GM18520 (cell line): ENCODE measurements around the gene SIGLEC15.

Source experiments
- ATAC-seq: cut with Tn5 transposase; IDR thresholded peaks from one replicate; pipeline ENCODE4 v1.9.1; 2021; ENCODE audit not compliant: unreplicated experiment

The SIGLEC15 gene

DNA sequence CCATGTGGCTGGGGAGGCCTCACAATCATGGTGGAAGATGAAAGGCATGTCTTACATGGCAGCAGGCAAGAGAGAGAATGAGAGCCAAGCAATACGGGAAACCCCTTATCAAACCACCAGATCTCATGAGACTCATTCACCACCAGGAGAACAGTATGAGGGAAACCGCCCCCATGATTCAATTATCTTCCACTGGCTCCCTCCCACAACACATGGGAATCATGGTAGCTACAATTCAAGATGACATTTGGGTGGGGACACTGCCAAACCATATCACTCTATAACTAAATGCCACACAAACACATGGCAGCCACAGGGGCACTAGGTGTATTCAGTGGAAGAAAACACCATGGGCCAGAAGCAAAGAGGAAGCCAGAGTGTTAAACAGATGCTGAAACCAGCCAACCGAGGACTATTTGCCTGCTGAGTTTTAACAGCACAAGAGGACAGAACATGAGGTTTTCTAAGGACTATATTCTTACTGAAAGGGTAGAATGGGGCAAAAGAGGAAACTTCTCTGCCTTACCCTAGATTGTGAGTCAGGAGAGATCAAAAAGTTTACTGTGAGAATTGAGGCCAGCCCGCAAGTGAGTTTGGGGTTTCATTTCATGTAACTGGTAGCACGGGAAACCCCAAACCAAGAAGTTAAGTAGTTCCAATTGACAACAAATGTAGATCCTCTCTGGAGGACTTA is 49.2 kb downstream of the SIGLEC15 start:
- peak; percentile 88 for ATAC-seq

DNA sequence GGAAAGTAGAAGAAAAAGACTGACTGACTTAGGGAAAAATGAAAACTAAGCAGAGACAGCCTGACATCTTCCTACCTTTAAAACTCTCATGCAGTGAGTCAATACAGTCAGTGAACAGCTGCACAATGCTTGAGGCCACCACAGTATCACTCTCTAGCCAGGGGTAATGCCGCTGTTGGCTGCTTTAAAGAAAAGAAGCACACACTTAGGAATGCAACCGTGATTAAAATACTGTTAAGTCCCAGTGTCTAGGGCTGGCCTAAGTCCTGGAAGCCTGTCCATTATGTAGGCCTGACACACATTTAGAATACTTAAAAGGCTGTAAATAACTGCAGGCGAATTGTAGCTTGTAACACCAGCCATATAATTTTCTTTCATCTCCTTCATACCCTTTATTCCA is 50.7 kb downstream of the SIGLEC15 start:
- no peak for ATAC-seq

DNA sequence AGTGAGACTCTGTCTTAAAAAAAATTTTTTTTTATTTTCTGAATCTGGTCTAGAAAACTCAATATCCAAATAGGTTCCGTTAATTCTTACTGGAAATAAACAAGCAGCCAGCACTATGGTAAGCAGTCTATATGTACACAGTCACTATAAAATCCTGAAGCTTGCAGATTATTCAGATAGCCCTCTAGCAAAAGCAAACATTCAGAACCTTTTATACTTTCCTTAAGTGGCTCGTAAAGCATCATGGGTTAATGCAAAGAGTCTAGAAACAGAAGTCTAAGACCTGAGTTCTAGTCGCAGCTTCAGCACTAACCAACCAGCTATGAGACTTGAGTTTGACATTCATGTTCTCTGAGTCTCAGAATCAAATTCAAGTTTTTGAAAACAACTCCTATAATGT is 51.9 kb downstream of the SIGLEC15 start:
- ATAC-seq: no peak

DNA sequence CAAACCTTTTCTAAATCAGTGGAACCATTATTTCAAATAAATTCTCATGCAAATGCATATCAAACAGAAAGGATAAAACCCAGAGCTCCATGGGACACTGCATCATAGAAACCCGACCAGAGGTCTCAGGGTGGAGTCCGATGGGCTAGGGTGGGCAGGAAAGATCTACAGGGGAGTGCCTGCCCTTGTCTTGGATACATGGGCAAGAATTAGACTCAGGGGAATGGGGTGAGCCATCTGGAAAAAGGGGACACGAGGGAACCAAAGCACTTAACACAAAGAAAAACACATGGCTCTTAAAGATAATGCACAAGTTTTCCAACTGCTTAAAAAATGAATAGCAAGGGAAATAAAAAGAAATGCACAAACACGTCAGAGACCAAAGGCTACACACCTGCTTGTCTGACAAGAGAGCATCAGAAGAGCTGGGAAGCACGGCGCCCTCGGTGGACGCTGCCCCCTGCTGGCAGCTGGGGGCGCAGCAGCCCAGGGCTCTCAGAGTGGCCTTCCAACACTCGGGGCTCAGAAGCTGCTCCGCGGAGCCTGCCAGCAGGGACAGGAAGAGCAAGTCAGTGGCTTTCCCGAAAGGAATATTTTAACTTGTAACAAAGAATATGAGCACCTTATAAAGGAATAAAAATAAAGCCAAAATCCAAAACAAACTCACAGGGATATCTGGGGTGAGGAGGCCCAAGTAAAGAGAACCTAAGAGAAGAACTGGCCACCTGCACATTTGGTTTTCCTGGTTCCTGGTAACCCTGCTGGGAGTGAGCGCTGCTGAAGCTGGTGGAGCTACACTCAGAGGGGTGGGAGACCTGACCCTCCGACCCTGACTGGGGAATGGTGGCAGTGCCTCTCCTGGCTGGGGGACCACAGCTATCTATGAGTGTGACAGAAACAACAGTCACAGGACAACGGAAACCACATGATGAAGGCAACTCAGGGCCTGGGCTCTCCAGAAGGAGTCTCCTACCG is 54.5 kb downstream of the SIGLEC15 start:
- ATAC-seq: peak; percentile 53

DNA sequence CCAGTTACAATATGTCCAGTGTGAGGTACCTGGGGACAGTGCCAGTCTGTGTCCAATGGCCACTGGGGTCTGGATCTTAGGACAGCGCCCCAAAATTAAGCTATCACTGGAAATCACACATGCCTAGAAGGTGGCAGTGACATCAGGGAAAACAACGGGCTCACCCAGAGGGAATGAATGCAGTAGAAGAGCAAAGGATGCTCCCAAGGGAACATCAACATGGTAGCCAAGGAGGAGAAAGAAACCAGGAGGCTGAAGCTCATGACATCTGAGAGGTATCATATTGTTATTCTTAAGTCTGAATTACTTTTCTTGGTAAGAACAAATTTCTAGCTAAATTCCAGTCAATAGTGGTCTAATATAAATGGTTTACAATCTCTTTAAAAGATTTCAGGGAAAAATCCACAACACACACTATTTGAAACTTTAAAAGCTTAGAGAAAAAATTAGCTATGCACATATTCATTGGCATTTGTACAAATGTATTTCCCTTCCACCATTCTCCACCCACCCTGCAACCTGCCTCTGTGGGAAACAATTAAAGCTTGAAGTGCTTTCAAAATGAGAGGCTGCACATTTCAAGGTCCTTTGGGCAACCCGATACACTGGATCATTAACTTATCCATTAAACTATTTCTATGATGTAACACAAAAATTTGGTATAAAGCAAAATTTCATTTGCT is 55.5 kb downstream of the SIGLEC15 start:
- no peak for ATAC-seq

DNA sequence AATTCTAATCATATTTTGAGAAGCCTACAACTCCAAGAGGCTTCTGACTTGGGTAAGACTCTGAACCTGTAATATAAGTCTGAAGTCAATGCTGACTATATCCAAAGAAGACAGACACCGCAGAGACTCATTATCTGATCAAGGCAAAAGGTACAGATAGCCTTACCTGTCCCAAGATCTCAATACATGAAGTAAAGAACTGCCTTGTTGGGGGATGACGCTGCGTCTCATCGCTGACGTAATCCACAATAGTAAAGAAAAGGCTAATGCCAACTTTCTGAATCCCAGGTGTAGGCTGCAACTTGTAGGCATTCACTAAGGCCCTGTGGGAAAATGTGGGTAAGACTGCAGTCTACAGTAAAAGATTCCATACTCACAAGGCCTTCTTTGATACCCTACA is 62.1 kb downstream of the SIGLEC15 start:
- ATAC-seq: no peak

DNA sequence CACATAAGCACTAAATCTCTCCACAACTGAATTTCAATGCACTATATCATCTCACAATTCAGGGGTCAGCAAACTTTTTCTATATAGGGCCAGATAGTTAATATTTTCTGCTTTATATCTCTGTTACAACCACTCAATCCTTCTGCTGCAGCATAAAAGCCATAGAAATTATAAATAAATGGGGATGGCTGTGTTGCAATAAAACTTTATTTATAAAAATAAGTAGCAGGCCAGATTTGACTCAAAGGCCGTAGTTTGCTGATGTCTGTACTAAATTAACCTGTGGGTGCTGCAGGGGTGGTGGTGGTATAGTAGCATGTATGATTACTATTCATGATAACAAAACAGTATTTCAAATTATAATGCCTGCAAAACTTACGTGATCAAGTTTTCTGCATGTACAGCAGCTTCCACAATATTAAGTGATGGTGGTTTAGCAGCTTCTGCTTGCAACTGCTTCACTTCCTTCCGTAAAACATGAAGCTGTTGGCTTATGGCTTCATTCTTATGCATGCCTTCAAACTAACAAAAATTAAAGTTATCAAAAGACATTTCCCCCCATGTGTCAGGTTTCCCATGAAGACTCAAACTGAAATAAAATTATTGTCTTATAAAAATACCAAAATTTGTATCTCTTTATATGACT is 64.1 kb downstream of the SIGLEC15 start:
- ATAC-seq: no peak

DNA sequence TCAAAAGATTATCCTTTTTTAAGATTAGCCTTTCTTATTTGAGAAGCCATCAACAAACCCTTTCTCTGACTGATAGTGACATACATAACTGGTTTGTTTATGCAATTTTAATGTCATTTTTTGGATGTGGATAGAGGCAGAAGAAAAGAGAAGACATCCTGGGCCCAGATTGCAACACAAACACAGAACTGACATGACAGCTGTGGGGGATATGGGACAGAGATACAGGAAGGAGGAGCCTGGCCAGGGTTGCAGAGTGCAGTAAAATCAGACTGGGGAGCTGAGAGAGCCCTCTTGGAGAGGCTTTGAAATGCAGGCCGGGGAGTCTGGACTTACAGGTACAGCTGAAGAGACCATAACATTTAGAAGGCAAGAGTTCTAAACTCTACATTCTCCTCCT is 65.1 kb downstream of the SIGLEC15 start:
- ATAC-seq: no peak

DNA sequence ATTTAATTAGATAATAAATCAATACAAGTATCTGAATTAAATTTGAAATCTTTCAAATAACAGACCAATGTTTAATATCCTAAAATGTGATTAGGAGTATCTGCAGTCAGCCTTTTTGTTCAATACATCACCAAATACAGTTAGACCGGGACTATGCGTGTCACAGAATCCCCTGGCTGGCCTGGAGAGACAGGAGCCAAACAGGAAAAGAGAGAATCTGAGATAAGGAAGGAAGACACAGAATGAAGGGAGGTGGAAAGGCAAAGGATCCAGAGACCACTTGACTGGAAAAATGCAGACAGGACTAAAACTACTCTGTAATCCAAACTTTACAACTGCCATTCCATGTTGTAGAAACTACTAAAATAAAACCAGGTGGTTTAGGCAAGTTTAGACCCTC is 66.3 kb downstream of the SIGLEC15 start:
- no peak for ATAC-seq
